Myometrial cell (primary cell): ENCODE data around the gene LPXN. TPM values are rescaled to one million over a fixed set of nuclear protein-coding genes. Genes with fewer than 3 reads are reported as not detected.

ENCODE experiments used
- total RNA-seq: library from RNA; depleted of rRNA; stranded (reverse); fragments of >200 nt; gene quantifications from 2 replicates; pipeline ENCODE4 v1.2.3, GENCODE V29; 2015

Gene LPXN
- 11.0 and 15.1 TPM in 2 replicates for total RNA-seq

GRCh38 chr11:58575377-58576020 lies at the start of gene LPXN:
Gene LPXN, minus strand, starts transcription at chr11:58575856. Its CDS starts 84 bp downstream, at chr11:58575772.

GRCh38 chr11:58622344-58622743 lies 46.7 kb upstream of the LPXN start, which contains the start of gene CNTF:
Gene CNTF, plus strand, starts transcription at chr11:58622665. Its CDS starts 88 bp downstream, at chr11:58622753.

GRCh38 chr11:58578635-58579191 lies 3.1 kb upstream of the LPXN start, which contains the start of gene ZFP91:
Gene ZFP91, plus strand, starts transcription at chr11:58579063. Its CDS starts 219 bp downstream, at chr11:58579282.

GRCh38 chr11:58508005-58508404 lies 67.7 kb downstream of the LPXN start, which contains the start of gene OR5B21:
Gene OR5B21, minus strand, starts transcription at chr11:58508105. Its CDS starts 0 bp downstream, at chr11:58508105.

Other genes starting within 250 kb of the LPXN start
- gene OR5B17, start 216.8 kb downstream of the LPXN start, total RNA-seq = not detected in 2 replicates
- gene OR5B3, start 169.0 kb downstream of the LPXN start, total RNA-seq = not detected in 2 replicates
- not detected in 2 replicates for gene OR5B2, start 147.7 kb downstream of the LPXN start, total RNA-seq
- gene OR5B12, start 133.6 kb downstream of the LPXN start, total RNA-seq = not detected in 2 replicates
- gene OR5B21, start 67.8 kb downstream of the LPXN start, total RNA-seq = not detected in 2 replicates
- 29.7 and 40.9 TPM in 2 replicates for gene ZFP91, start 3.2 kb upstream of the LPXN start, total RNA-seq
- gene CNTF, start 46.8 kb upstream of the LPXN start, total RNA-seq = 0.71 TPM in 1 of 2 replicates, not detected in the other
- gene GLYAT, start 156.1 kb upstream of the LPXN start, total RNA-seq = not detected in 2 replicates